Epithelial cell of esophagus (primary cell): Measurements from ENCODE around the gene AP3B1.
A peak's percentile ranks its signal among the peaks of the same experiment; 100 is the strongest.

ENCODE experiments used
- DNase-seq: peaks from one replicate; pipeline ENCODE4 v3.0.0; 2010; ENCODE audit warnings: low read depth
- H3K4me3 ChIP-seq: 2 replicates; pipeline ENCODE4 v1.5.1; 2011; ENCODE audit warnings: mild to moderate bottlenecking, low read length, control low read depth
- TF ChIP-seq, protein P1 (sequence below): IDR thresholded peaks from 2 replicates; pipeline ENCODE4 v1.5.1; 2011; ENCODE audit warnings: low read depth, mild to moderate bottlenecking, low read length, control low read depth, inconsistent platforms; ENCODE audit not compliant: insufficient read depth; ENCODE audit errors: missing control alignments

The AP3B1 gene

DNA sequence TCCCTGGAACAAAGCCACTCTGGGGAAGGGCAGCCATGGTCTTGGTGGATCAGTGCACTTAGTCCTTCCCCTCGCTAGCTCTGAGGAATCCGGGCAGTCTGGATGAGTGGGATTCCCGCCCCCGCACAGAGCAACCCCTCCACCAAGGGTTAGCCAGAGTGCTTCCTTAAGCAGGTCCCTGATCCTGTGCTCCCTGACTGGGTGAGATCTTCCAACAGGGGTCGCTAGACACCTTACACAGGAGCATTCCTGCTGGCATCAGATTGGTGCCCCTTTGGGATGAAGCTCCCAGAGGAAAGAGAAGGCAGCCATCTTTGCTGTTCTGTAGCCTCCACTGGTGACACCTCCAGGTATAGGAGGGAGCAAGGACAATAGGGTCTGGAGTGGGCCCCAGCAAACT, 228.8 kb downstream of the AP3B1 start:
- no peak for DNase-seq
- no peak overlapping the region for H3K4me3 ChIP-seq
- TF ChIP-seq, protein P1, sequence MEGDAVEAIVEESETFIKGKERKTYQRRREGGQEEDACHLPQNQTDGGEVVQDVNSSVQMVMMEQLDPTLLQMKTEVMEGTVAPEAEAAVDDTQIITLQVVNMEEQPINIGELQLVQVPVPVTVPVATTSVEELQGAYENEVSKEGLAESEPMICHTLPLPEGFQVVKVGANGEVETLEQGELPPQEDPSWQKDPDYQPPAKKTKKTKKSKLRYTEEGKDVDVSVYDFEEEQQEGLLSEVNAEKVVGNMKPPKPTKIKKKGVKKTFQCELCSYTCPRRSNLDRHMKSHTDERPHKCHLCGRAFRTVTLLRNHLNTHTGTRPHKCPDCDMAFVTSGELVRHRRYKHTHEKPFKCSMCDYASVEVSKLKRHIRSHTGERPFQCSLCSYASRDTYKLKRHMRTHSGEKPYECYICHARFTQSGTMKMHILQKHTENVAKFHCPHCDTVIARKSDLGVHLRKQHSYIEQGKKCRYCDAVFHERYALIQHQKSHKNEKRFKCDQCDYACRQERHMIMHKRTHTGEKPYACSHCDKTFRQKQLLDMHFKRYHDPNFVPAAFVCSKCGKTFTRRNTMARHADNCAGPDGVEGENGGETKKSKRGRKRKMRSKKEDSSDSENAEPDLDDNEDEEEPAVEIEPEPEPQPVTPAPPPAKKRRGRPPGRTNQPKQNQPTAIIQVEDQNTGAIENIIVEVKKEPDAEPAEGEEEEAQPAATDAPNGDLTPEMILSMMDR = peak; percentile 10

DNA sequence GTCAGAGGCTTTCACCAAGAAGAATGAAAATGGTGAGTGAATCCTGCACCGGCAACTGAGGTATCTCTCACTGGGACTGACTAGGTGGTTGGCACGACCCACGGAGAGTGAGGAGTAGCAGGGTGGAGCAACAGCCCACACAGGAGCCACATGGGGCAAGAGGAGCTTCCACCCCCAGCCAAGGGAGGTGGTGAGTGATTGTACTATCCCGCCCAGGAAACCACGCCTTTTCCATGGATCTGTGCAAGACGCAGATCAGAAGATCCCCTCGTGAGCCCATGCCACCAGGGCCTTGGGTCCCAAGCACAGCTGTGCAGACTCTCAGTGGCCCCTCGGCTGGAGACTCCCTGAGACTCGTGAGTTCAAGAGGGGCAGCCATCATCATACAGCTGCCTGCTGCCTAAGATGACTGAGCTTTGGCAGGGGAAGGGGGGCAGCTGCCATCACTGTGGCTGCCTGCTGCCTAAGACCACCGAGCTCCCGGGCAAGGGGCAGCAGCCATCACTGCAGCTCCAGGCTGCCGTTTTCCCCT, 229.5 kb downstream of the AP3B1 start:
- no peak overlapping the region for H3K4me3 ChIP-seq
- TF ChIP-seq, protein P1 = no peak
- DNase-seq = peak; percentile 28

DNA sequence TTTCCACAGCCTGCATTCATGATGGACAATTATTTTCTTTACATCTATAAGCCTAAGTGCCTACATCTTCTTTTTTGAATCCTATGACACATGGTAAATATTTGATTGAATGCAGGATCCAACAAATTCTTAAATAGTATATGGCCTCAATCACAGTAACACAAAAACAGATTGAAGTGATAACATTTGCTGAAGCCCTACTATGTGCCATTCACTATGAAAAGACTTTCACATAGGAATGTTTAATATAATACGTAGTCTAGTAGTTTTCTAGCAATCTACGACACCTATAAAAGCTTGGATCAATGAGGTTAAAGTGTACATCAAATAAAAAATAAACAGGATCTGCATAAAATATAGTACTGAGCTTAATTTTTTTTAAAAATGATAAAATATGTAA, 231.0 kb downstream of the AP3B1 start:
- H3K4me3 ChIP-seq = no peak overlapping the region
- no peak for DNase-seq
- TF ChIP-seq, protein P1 = no peak

DNA sequence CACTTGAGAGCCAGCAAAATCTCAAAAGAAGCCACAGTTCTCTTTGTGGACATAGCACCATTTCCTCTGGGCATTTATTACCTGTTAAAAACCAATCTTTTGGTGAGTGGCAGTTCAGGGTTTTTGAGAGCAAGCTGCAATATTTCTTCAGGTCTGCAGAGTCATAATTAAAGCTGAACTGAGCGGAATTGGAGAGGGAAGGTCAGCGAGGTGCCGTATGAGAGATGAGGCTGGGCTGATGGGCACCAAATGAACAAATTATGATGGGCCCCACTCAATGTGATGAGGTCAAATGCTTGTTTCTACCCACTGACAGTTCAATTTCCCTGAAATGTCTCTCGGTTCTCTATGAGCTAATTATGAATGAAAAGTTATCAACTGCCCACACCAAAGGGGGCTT, 231.9 kb downstream of the AP3B1 start:
- TF ChIP-seq, protein P1 = no peak

DNA sequence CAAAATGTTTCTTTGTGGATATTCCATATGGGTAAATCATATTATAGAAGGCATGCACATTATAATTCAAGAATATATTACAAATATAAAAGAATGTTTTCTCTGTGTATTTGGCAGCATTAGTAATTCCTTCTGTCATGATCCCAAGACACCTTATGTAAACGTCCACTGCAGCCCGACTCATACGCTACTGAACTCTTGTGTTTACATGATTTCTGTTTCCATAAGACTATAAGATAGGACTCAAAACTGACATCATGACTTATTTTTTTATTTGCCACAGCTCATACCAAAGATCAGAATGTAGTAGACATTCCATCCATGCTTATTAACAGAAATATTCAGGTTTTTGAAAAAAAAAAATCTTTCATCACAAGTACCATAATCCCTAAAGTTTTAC, 234.1 kb downstream of the AP3B1 start:
- DNase-seq = no peak
- TF ChIP-seq, protein P1 = no peak
- no peak overlapping the region for H3K4me3 ChIP-seq

More for the DNA sequence above, 231.9 kb downstream of the AP3B1 start:
- no peak overlapping the region for H3K4me3 ChIP-seq
- no peak for DNase-seq

DNA sequence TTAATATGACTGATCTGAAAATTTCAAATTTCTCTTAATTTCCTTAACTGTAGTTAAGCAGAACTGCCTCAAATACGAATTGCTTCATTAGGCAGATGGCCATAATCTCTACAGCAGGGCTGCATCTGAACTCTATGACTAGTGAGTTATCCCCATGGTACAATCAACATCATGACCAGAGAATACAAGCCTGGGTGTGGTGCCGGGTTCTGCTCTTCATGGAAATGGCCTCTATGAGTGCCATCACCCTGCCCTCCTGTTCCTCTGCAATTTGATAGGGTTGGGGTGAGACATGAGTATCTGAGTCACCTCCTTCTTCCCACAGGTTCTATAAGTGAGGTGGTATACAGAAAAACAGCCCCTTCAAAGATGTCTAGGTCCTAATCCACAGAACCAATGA, 235.9 kb downstream of the AP3B1 start:
- DNase-seq = no peak
- no peak overlapping the region for H3K4me3 ChIP-seq
- TF ChIP-seq, protein P1 = no peak

DNA sequence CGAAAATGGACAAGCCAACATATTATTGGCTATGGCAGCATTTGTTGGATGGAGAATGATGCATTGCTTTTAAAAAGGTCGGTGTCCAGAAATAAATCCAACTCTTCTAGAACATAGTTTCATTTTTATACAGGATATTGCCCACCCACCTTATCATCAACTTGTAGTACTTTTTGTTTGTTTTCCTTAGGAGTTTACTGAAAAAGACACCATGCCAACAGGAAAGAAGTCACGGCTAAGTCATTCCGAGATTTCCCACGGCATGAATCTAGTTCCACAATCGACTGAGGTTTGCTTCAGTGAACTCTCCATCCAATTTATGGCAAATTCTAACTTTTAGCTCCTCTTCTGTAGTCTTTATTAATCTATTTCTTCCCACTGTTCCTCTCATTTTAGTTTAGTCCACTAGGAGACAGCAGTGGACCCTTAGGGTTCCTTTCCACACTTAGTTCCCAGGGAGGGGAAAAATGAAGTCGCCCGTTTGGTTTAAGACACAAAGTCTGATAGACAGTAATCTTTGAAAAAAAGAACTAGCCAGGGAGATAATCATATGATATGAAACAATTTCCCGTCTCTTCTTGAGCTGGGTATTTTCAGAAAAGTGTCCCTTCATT, 237.5 kb downstream of the AP3B1 start:
- TF ChIP-seq, protein P1 = peak; percentile 5
- DNase-seq = no peak
- no peak overlapping the region for H3K4me3 ChIP-seq
